HepG2 (cell line): ENCODE results near the gene PROC. TPM values are rescaled to one million over a fixed set of nuclear protein-coding genes. Genes with fewer than 3 reads are reported as not detected.

Experiments
- ATF7-NPFF ChIP-seq: sonication (generic); formaldehyde crosslinking; IDR thresholded peaks from 2 replicates; pipeline ENCODE4 v1.8.1; 2023; ENCODE audit warnings: mild to moderate bottlenecking, low read depth, missing genetic modification reagents, moderate library complexity
- DBP ChIP-seq: sonication (generic); formaldehyde crosslinking; IDR thresholded peaks from 2 replicates; pipeline ENCODE4 v1.4.0; 2020; ENCODE audit warnings: missing genetic modification reagents; ENCODE audit errors: not compliant biosample characterization
- DMTF1 ChIP-seq: sonication (generic); formaldehyde crosslinking; IDR thresholded peaks from 2 replicates; pipeline ENCODE4 v1.4.0; 2020; ENCODE audit warnings: mild to moderate bottlenecking, missing genetic modification reagents
- ETS1 ChIP-seq: sonication (generic); formaldehyde crosslinking; IDR thresholded peaks from 2 replicates; pipeline ENCODE4 v1.4.0; 2020; ENCODE audit warnings: missing genetic modification reagents
- GLMP ChIP-seq: sonication (generic); formaldehyde crosslinking; IDR thresholded peaks from 2 replicates; pipeline ENCODE4 v1.9.0; 2021; ENCODE audit warnings: missing genetic modification reagents, mild to moderate bottlenecking, borderline replicate concordance
- HNF1B ChIP-seq: sonication (generic); formaldehyde crosslinking; IDR thresholded peaks from 2 replicates; pipeline ENCODE4 v1.5.1; 2020; ENCODE audit warnings: mild to moderate bottlenecking, moderate library complexity, missing genetic modification reagents
- HNRNPK ChIP-seq: fragments of 200-400 bp; formaldehyde crosslinking; IDR thresholded peaks from 2 replicates; pipeline ENCODE4 v1.6.1; 2018; ENCODE audit warnings: low read length, low read depth, moderate library complexity, mild to moderate bottlenecking; ENCODE audit not compliant: poor library complexity, severe bottlenecking
- SRSF1 ChIP-seq: fragments of 200-400 bp; formaldehyde crosslinking; optimal IDR thresholded peaks from 2 replicates; pipeline ENCODE3; 2017; ENCODE audit warnings: mild to moderate bottlenecking, low read depth, low read length, moderate library complexity
- TRIM22 ChIP-seq: fragments of 450-650 bp; IDR thresholded peaks from 2 replicates; pipeline ENCODE4 v1.6.1; 2017
- ZMYM2 ChIP-seq: sonication (generic); formaldehyde crosslinking; IDR thresholded peaks from 2 replicates; pipeline ENCODE4 v1.8.0; 2022; ENCODE audit warnings: mild to moderate bottlenecking, missing genetic modification reagents
- ZNF138 ChIP-seq: sonication (generic); formaldehyde crosslinking; IDR thresholded peaks from 2 replicates; pipeline ENCODE4 v1.5.0; 2020; ENCODE audit warnings: mild to moderate bottlenecking, low read depth, missing genetic modification reagents
- ZNF253 ChIP-seq: sonication (generic); formaldehyde crosslinking; IDR thresholded peaks from 2 replicates; pipeline ENCODE4 v1.8.0; 2022; ENCODE audit warnings: mild to moderate bottlenecking, missing genetic modification reagents, borderline replicate concordance
- ZNF431 ChIP-seq: sonication (generic); formaldehyde crosslinking; IDR thresholded peaks from 2 replicates; pipeline ENCODE4 v1.9.0; 2022; ENCODE audit warnings: missing genetic modification reagents, low read depth, mild to moderate bottlenecking, borderline replicate concordance
- ZSCAN5A ChIP-seq: sonication (generic); formaldehyde crosslinking; IDR thresholded peaks from 2 replicates; pipeline ENCODE4 v1.8.0; 2022; ENCODE audit warnings: mild to moderate bottlenecking, missing genetic modification reagents, borderline replicate concordance
- polyA plus RNA-seq, 8 experiments: library from polyadenylated mRNA; depleted of rRNA in 3 of 8; stranded (reverse) in 7 of 8; unstranded in 1 of 8; fragments of >200 nt; fragmentation: Illumina TruSeq in 4 of 8; extraction: Trizol in 4 of 8; gene quantifications; 2 replicates each; pipeline versions ENCODE4 v1.2.1 to v1.2.3, GENCODE V29; 2011 to 2016; ENCODE audit warnings: low read depth in 4 of 8, missing spikeins in 1 of 8, mixed read lengths in 1 of 8; ENCODE audit not compliant: insufficient read depth in 1 of 8
- total RNA-seq, 5 experiments: library from RNA; depleted of rRNA; stranded (reverse); fragments of >200 nt; fragmentation: Illumina TruSeq; extraction: Trizol; gene quantifications; 2 replicates each; pipeline ENCODE4 v1.2.3, GENCODE V29; 2016; ENCODE audit warnings: low read depth in 1 of 5

PROC gene
- total and polyA plus RNA-seq, 2 of the 13 experiments (the other 11 are each of a cell fraction or from before 2014, with no cell fraction given), result 134 to 185 TPM

- no peak for TF ChIP-seq ZSCAN5A
- no peak for TF ChIP-seq SRSF1
- 0 out of 2 replicates have a peak, but pooled peaks have one; percentile 51 for TF ChIP-seq ZNF253 (CRISPR knock-in tag)
- TF ChIP-seq ZMYM2, result no peak
- TF ChIP-seq TRIM22, result no peak
- peak; percentile 64; the same call in 1 of the 2 replicates for TF ChIP-seq ZNF138 (CRISPR knock-in tag)
- peak; percentile 63; the same call in 1 of the 2 replicates for TF ChIP-seq HNF1B (CRISPR knock-in tag)
- no peak; the same call in 1 of the 2 replicates for TF ChIP-seq ATF7-NPFF
- TF ChIP-seq ETS1 (CRISPR knock-in tag), result peak; percentile 86; the same call in 1 of the 2 replicates
- TF ChIP-seq ZNF431, result peak; percentile 50
- TF ChIP-seq GLMP (CRISPR knock-in tag), result 0 out of 2 replicates have a peak, but pooled peaks have one; percentile 76
- peak; percentile 26 for TF ChIP-seq HNRNPK
- TF ChIP-seq DMTF1, result no peak
- TF ChIP-seq DBP (CRISPR knock-in tag), result peak; percentile 47
These were observed 30.4 kb upstream of the PROC start, which contains the start of gene MAP3K2 (continued) for GRCh38 chr2:127387655-127388422.
